Duodenal mucosa (tissue), 2 donors: ENCODE results near the gene ZC3H12C.

Experiments
- H3K27ac ChIP-seq: one replicate; pipeline ENCODE4 v1.7.0; 2013; ENCODE audit warnings: low read depth, low read length
- H3K27me3 ChIP-seq, 2 donors: one replicate each; pipeline ENCODE4 v1.7.0; 2013; ENCODE audit warnings: low read length in 2 of 2, control low read depth in 1 of 2; ENCODE audit not compliant: insufficient read depth in 2 of 2, control insufficient read depth in 1 of 2
- H3K36me3 ChIP-seq, 2 donors: one replicate each; pipeline ENCODE4 v1.7.0; 2013; ENCODE audit warnings: low read length in 2 of 2, control low read depth in 1 of 2; ENCODE audit not compliant: insufficient read depth in 2 of 2, control insufficient read depth in 1 of 2
- H3K4me1 ChIP-seq, 2 donors: one replicate each; pipeline ENCODE4 v1.7.0; 2013; ENCODE audit warnings: low read length in 2 of 2, control low read depth in 1 of 2; ENCODE audit not compliant: insufficient read depth in 2 of 2, control insufficient read depth in 1 of 2
- H3K4me3 ChIP-seq, 2 donors: one replicate each; pipeline ENCODE4 v1.7.0; 2013; ENCODE audit warnings: low read length in 2 of 2, low read depth in 1 of 2
- H3K9ac ChIP-seq, 2 donors: one replicate each; pipeline ENCODE4 v1.7.0; 2013; ENCODE audit warnings: low read length in 2 of 2, low read depth in 1 of 2
- H3K9me3 ChIP-seq, 2 donors: one replicate each; pipeline ENCODE4 v1.7.0; 2013; ENCODE audit warnings: low read length in 2 of 2, control low read depth in 1 of 2; ENCODE audit not compliant: control insufficient read depth in 1 of 2

Gene ZC3H12C

DNA sequence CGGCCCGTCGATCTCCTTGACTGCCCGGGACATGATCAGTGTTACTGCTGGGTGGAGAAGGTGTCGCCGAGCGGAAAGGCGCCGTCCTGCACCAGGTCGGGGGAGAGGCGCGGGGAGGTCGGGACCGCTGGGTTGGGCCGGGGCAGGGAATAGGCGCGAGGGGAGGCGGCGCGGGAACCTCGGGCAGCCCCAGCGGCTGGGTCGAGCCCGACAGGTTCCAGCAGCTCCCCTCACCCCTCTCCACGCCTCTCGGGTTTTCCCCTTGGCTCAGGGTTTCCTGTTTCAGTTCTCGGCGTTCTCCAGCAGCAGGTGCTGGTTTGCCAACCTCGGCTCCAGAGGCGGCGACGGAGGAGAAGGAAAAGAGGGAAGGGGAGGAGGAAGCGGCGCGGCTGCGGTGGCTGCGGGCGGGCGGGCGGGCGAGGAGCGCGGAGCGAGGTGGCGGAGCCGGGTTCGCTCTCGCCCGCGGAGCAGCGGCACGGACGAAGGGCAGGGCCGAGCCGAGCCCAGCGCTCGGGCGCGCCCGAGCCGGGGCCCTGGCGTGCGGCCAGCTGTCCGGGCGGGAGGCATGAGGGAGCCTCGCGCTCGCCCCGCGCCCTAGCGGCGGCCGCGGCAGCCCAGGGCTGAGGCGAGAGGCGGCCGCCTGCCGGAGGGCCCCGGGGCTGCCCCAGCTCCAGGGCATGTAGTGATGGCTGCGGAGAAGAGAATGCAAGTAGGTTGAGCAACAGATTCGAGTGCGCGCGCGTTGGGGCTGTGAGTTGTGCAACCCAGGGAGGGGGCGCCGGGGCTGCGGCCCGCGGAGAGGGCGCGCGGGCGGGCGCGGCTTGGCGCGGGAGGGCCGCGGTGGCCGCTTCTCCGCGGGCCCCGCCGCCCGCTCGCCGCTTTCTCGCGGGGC lies at the start of gene ZC3H12C:
Gene ZC3H12C, plus strand, starts transcription at position 878 of the 892 bp plus-strand sequence. CDS start 20 bp downstream, outside the sequence.
- Histone ChIP-seq H3K27ac (peak within 1 kb of the TSS; percentile 81), H3K4me1 (peaks cover 7 to 18% of the 10 kb centered on the region in 2 donors), H3K4me3 (peak within 1 kb of the TSS; percentile 73 to 81), H3K9me3 (no peaks in the 10 kb centered on the region), H3K27me3 (no peaks in the 10 kb centered on the region), H3K9ac (peak within 1 kb of the TSS; percentile 73 to 74), H3K36me3 (no peaks in the 10 kb centered on the region)

DNA sequence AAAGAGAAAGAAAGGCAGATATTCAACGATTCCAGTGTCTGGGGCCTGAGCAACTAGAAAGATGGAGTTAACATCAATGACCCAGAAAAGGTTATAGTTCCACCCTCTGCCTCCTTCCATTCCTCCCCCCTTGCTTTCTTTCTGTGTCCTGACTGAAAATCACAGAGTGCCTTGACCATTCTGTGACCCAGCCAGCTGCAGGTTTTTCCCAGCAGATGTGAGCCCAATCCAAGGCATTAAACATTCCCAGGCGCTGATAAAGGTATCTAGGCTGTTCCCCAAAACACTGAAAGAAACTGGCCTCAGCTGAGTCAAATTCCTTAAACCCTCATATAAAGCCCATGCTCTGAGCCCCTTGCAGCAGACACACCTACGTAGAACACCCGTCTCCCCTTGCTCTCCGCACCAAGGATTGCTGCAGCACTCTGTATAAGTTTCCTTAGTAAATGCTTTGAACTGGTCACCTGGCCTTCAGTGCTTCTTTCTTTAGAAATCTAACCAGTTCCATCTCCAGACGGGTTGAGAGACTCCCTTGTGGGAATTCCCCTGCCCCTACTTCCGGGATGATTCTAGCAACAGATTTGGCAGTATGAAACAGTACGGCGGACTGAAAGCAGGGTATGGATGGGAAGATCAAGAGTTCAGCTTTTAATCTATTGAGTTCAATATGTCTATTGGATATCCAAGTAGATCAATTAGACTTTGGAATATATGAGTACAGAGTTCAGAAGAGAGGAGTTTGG lies 48.8 kb upstream of the ZC3H12C start:
- no peak overlapping the region for H3K27ac ChIP-seq
- no peaks in the 10 kb centered on the region for H3K27me3 ChIP-seq
- no peaks in the 10 kb centered on the region for H3K36me3 ChIP-seq
- H3K9ac ChIP-seq, result no peak overlapping the region
- no peak overlapping the region for H3K4me3 ChIP-seq
- H3K4me1 ChIP-seq, result peaks cover 0 to 4% of the 10 kb centered on the region in 2 donors
- no peaks in the 10 kb centered on the region for H3K9me3 ChIP-seq

DNA sequence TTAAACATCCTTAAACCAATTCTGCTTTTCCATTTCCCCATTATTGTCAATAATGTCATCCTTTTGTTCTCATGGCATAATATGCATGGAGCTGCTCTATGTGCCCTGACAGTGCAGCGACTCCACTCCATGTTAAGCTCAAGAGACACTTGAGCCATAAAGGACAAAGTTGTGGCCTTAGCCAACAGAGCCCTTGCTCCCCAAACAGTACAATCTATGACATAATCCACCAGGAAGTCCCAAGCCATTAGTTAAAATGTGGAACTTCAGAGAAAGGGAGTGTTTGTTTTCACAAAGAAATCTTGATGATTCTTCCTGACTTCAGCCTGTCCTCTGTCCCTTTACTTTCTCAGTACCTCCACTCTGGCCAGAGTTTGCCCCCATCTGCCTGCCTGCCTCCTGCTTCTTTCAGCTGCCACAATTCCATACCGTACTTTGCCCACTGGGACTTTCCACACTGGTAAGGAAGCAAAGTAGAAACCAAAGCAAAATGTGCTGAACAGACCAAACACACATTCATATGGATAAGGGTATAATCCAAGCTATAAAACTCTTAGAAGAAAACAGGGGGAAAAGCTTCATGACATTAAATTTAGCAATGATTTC lies 46.3 kb upstream of the ZC3H12C start:
- no peaks in the 10 kb centered on the region for H3K36me3 ChIP-seq
- H3K9ac ChIP-seq, result no peak overlapping the region
- no peak overlapping the region for H3K27ac ChIP-seq
- peaks cover 0 to 5% of the 10 kb centered on the region in 2 donors for H3K9me3 ChIP-seq
- H3K27me3 ChIP-seq, result no peaks in the 10 kb centered on the region
- H3K4me1 ChIP-seq, result peaks cover 0 to 4% of the 10 kb centered on the region in 2 donors
- H3K4me3 ChIP-seq, result no peak overlapping the region

DNA sequence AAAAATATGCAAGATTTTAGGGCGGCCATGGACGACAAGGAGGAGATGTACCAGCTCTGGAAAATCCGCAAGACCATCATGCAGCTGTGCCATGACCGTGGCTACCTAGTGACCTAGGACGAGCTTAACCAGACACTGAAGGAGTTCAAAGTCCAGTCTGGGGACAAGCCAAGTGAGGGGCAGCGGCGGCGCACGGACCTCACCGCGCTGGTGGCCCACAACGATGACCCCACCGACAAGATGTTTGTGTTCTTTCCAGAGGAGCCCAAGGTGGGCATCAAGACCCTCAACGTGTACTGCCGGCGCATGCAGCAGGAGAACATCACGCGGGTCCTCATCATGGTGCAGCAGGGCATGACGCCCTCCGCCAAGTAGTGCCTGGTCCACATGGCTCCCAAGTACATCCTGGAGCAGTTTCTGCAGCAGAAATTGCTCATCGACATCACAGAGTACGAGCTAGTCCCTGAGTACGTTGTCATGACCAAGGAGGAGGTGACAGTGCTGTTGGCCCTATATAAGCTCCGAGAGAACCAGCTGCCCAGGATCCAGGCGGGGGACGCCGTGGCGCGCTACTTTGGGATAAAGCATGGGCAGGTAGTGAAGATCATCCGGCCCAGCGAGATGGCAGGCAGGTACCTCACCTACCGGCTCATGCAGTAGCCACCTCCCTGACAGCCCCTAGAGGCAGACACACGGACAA lies 43.5 kb upstream of the ZC3H12C start:
- Histone ChIP-seq H3K9ac (no peak overlapping the region), H3K4me3 (no peak overlapping the region), H3K9me3 (peaks cover 5 to 9% of the 10 kb centered on the region in 2 donors), H3K4me1 (peaks cover 0 to 4% of the 10 kb centered on the region in 2 donors), H3K27ac (no peak overlapping the region), H3K36me3 (no peaks in the 10 kb centered on the region), H3K27me3 (no peaks in the 10 kb centered on the region)

DNA sequence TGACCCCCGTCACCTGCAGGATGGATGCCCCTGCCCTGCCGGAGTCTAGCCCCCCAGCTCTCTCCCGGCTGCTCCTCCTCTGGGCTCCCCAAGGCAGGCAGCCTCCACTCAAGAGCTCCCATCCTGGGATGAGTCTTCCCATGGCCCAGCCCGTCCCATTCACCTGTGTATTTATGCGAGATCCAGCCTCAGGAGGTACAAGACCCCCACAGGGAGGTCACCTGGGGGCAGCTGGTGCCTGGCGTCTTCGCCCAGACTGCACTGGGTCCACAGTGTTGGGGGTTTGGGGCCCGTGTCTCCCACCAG lies 43.0 kb upstream of the ZC3H12C start:
- Histone ChIP-seq H3K27me3 (no peaks in the 10 kb centered on the region), H3K36me3 (no peaks in the 10 kb centered on the region), H3K9ac (no peak overlapping the region), H3K4me3 (no peak overlapping the region), H3K27ac (no peak overlapping the region), H3K9me3 (peaks cover 5 to 9% of the 10 kb centered on the region in 2 donors), H3K4me1 (peaks cover 0 to 4% of the 10 kb centered on the region in 2 donors)

DNA sequence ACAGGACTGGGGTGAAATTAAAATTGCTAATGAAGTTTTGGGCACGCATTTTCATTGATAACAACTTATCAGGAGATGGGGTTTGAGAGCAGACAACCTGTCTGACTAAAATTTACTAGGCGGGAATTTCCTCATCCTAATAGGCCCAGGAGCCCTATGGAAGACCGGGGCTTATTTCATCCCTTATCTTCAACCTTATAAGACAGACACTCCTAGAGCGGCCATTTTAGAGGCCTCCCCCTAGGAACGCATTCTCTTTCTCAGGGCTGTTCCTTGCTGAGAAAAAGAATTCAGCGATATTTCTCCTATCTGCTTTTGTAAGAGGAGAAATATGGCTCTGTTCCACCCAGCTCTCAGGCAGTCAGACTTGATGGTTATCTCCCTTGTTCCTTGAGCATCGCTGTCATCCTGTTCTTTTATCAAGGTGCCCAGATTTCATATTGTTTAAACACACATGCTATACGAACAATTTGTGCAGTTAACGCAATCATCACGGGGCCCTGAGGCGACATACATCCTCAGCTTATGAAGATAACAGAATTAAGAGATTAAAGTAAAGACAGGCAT lies 39.3 kb upstream of the ZC3H12C start:
- no peak overlapping the region for H3K27ac ChIP-seq

DNA sequence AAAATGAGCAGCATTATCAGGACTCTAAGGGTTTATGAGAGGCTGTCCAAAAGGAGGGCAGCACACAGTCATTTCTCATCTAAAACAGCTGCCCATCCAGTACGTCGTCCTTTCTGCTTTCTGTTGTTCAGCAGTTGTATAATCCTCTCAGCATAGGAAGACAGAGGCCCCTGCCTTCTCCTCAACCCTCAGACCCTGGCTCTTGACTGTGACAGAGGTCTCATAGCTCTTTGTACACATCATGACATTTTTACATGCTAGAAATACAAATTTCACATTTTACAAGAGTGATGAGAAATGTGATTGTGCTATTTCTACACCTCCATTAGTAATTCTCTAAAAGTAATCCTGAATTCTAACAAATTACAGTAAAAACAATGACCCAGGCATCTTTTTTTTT lies 36.2 kb upstream of the ZC3H12C start:
- H3K9me3 ChIP-seq, result peaks cover 0 to 9% of the 10 kb centered on the region in 2 donors

More for the DNA sequence above, 39.3 kb upstream of the ZC3H12C start:
- no peaks in the 10 kb centered on the region for H3K36me3 ChIP-seq
- H3K4me1 ChIP-seq, result no peaks in the 10 kb centered on the region
- H3K9me3 ChIP-seq, result peaks cover 5 to 9% of the 10 kb centered on the region in 2 donors
- no peak overlapping the region for H3K9ac ChIP-seq
- H3K4me3 ChIP-seq, result no peak overlapping the region
- H3K27me3 ChIP-seq, result no peaks in the 10 kb centered on the region

DNA sequence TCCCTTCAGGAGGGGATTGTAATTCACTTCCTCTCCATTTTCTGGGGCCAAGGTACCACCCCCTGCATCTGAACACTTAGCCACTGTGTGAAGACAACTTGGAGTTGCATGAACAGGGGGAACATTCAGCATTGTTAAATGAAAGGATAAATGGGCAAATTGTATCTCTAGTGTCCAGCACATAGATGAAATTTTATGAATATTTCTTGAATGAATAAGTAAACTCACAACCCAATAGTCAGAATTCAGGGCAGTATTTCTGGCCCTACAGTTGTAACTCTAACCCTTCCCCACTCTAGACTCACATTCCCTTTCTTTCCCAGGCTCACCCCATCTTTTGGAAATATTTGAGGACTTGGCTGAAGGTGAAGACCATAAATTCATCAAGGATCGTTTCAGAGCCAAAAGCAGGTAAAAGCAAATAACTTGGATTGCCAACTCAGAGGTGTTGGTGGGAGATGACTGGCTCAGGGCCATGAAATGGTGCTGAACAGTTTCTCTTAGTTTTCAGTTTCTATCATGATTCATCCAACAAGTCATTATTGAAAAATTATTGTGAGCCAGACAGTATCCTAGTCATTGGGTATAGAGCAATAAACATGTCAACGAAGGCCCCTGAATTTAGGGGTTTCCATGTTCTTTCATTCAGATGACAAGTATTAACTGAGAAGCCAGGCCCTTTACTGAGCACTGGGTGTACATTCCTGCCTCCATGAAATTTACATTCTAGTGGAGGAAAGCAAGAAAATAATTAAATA lies 33.3 kb upstream of the ZC3H12C start:
- no peak overlapping the region for H3K27ac ChIP-seq
- no peaks in the 10 kb centered on the region for H3K27me3 ChIP-seq
- H3K9me3 ChIP-seq, result no peaks in the 10 kb centered on the region
- no peaks in the 10 kb centered on the region for H3K4me1 ChIP-seq
- H3K4me3 ChIP-seq, result no peak overlapping the region
- H3K36me3 ChIP-seq, result no peaks in the 10 kb centered on the region
- H3K9ac ChIP-seq, result no peak overlapping the region

More for the DNA sequence above, 36.2 kb upstream of the ZC3H12C start:
- H3K4me1 ChIP-seq, result no peaks in the 10 kb centered on the region
- no peak overlapping the region for H3K9ac ChIP-seq
- no peaks in the 10 kb centered on the region for H3K27me3 ChIP-seq
- no peak overlapping the region for H3K27ac ChIP-seq
- no peak overlapping the region for H3K4me3 ChIP-seq
- no peaks in the 10 kb centered on the region for H3K36me3 ChIP-seq

DNA sequence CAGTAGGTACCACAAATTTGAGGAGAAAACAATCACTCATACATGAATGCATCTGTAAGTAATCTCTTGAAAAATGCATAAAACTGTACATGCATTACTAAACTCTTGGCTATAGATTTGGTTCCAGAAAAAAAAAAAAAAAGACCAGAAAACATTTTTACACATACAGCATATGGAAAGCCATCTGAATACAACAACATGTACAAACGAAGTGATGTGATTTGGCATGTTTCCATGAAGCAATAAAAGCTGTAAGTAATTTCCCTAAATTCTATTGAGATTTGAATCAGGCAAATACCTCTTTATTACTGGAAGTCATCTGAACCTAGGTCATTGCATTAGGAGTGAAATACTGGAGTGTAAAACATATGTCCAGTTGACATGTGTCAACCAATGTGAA lies 31.9 kb upstream of the ZC3H12C start:
- Histone ChIP-seq H3K9ac (no peak overlapping the region), H3K36me3 (no peaks in the 10 kb centered on the region), H3K27me3 (no peaks in the 10 kb centered on the region), H3K27ac (no peak overlapping the region), H3K4me3 (no peak overlapping the region), H3K4me1 (no peaks in the 10 kb centered on the region), H3K9me3 (no peaks in the 10 kb centered on the region)
